HEK293 (cell line): ENCODE measurements around the gene CACTIN.

Experiments
- CTCF ChIA-PET: fragments of 350-600 bp; formaldehyde crosslinking; extraction: SDS; loops from one replicate; lab custom pipeline; 2021; ENCODE audit warnings: antibody characterized with exemption; lab: Yijun Ruan, JAX
- POLR2A ChIA-PET: fragments of 300-600 bp; formaldehyde crosslinking; extraction: SDS; loops from one replicate; lab custom pipeline; 2020; ENCODE audit warnings: antibody characterized with exemption, inconsistent platforms; lab: Yijun Ruan, JAX
- H3K27ac ChIP-seq: fragments of 200-500 bp; sonication (Bioruptor generic); 2 replicates; pipeline ENCODE4 v1.5.1; 2014; ENCODE audit warnings: low read depth, low read length, control low read depth, inconsistent platforms; ENCODE audit errors: extremely low read depth
- H3K36me3 ChIP-seq, 2 experiments: fragments of 200-500 bp in 1 of 2; sonication (Bioruptor generic) in 1 of 2; 1 replicate in 1 of 2; 2 replicates in 1 of 2; pipeline ENCODE4 v1.5.1; 2014 to 2017; ENCODE audit warnings: inconsistent platforms in 2 of 2, low read length in 2 of 2; ENCODE audit not compliant: control insufficient read depth in 2 of 2, insufficient read depth in 1 of 2
- H3K4me1 ChIP-seq: fragments of 200-500 bp; sonication (Bioruptor generic); 2 replicates; pipeline ENCODE4 v1.5.1; 2014; ENCODE audit warnings: mild to moderate bottlenecking, low read length, inconsistent platforms; ENCODE audit not compliant: control insufficient read depth, insufficient read depth
- H3K4me3 ChIP-seq: 2 replicates; pipeline ENCODE4 v1.5.1; 2011; ENCODE audit warnings: low read depth, mild to moderate bottlenecking, control low read depth, low read length, moderate library complexity
- H3K9me3 ChIP-seq: fragments of 200-500 bp; sonication (Bioruptor generic); 2 replicates; pipeline ENCODE4 v1.5.1; 2014; ENCODE audit warnings: low read depth, low read length, inconsistent platforms; ENCODE audit not compliant: control insufficient read depth, insufficient read depth
- IKZF3 ChIP-seq: fragments of 450-650 bp; IDR thresholded peaks from 2 replicates; pipeline ENCODE4 v1.5.0; 2018; ENCODE audit warnings: missing biosample characterization, mild to moderate bottlenecking, missing genetic modification characterization, moderate library complexity
- KLF10 ChIP-seq: fragments of 450-650 bp; IDR thresholded peaks from 2 replicates; pipeline ENCODE4 v1.5.1; 2018; ENCODE audit warnings: missing biosample characterization, mild to moderate bottlenecking, missing genetic modification characterization
- REPIN1 ChIP-seq: fragments of 450-650 bp; formaldehyde crosslinking; IDR thresholded peaks from 2 replicates; pipeline ENCODE4 v1.5.1; 2017; ENCODE audit warnings: missing biosample characterization, missing genetic modification characterization, low read depth
- SP3 ChIP-seq: fragments of 450-650 bp; formaldehyde crosslinking; IDR thresholded peaks from 2 replicates; pipeline ENCODE4 v1.5.1; 2016; ENCODE audit warnings: missing biosample characterization, missing genetic modification characterization
- ZBTB20 ChIP-seq: fragments of 450-650 bp; formaldehyde crosslinking; IDR thresholded peaks from 2 replicates; pipeline ENCODE4 v1.5.1; 2016; ENCODE audit warnings: missing biosample characterization, missing genetic modification characterization
- ZNF16 ChIP-seq: fragments of 450-650 bp; formaldehyde crosslinking; IDR thresholded peaks from 2 replicates; pipeline ENCODE4 v1.5.1; 2016; ENCODE audit warnings: low read depth, missing biosample characterization, missing genetic modification characterization
- ZNF174 ChIP-seq: fragments of 450-650 bp; formaldehyde crosslinking; IDR thresholded peaks from 2 replicates; pipeline ENCODE4 v1.5.0; 2017; ENCODE audit warnings: missing biosample characterization, mild to moderate bottlenecking, missing genetic modification characterization
- ZNF184 ChIP-seq: fragments of 450-650 bp; IDR thresholded peaks from 2 replicates; pipeline ENCODE4 v1.5.1; 2018; ENCODE audit warnings: missing biosample characterization, mild to moderate bottlenecking, missing genetic modification characterization
- ZNF2 ChIP-seq: fragments of 450-650 bp; formaldehyde crosslinking; IDR thresholded peaks from 2 replicates; pipeline ENCODE4 v1.5.1; 2016; ENCODE audit warnings: missing biosample characterization, missing genetic modification characterization
- ZNF23 ChIP-seq: fragments of 450-650 bp; formaldehyde crosslinking; IDR thresholded peaks from 2 replicates; pipeline ENCODE4 v1.5.1; 2016; ENCODE audit warnings: missing biosample characterization, missing genetic modification characterization, borderline replicate concordance
- ZNF398 ChIP-seq: fragments of 450-650 bp; formaldehyde crosslinking; IDR thresholded peaks from 2 replicates; pipeline ENCODE4 v1.5.1; 2017; ENCODE audit warnings: missing biosample characterization, missing genetic modification characterization
- ZNF548 ChIP-seq: fragments of 450-650 bp; formaldehyde crosslinking; IDR thresholded peaks from 2 replicates; pipeline ENCODE4 v1.5.1; 2016; ENCODE audit warnings: missing biosample characterization, missing genetic modification characterization
- ZNF560 ChIP-seq: fragments of 450-650 bp; formaldehyde crosslinking; IDR thresholded peaks from 2 replicates; pipeline ENCODE4 v1.5.1; 2017; ENCODE audit warnings: missing biosample characterization, missing genetic modification characterization, borderline replicate concordance
- ZNF623 ChIP-seq: fragments of 450-650 bp; formaldehyde crosslinking; IDR thresholded peaks from 2 replicates; pipeline ENCODE4 v1.5.1; 2016; ENCODE audit warnings: missing biosample characterization, missing genetic modification characterization
- ZNF624 ChIP-seq: fragments of 450-650 bp; formaldehyde crosslinking; IDR thresholded peaks from 2 replicates; pipeline ENCODE4 v1.5.1; 2017; ENCODE audit warnings: missing biosample characterization, missing genetic modification characterization
- ZNF830 ChIP-seq: fragments of 450-650 bp; IDR thresholded peaks from 2 replicates; pipeline ENCODE4 v1.5.0; 2018; ENCODE audit warnings: missing biosample characterization, missing genetic modification characterization, low read depth, mild to moderate bottlenecking, moderate library complexity
- ZSCAN16 ChIP-seq: fragments of 450-650 bp; formaldehyde crosslinking; IDR thresholded peaks from 2 replicates; pipeline ENCODE4 v1.5.1; 2016; ENCODE audit warnings: missing biosample characterization, missing genetic modification characterization
- TF ChIP-seq, protein P1 (sequence below): fragments of 450-650 bp; formaldehyde crosslinking; IDR thresholded peaks from 2 replicates; pipeline ENCODE4 v1.5.1; 2016; ENCODE audit warnings: missing biosample characterization, missing genetic modification characterization, borderline replicate concordance
- TF ChIP-seq, protein P2 (sequence below): fragments of 450-650 bp; formaldehyde crosslinking; IDR thresholded peaks from 2 replicates; pipeline ENCODE4 v1.5.1; 2017; ENCODE audit warnings: missing biosample characterization, missing genetic modification characterization
- TF ChIP-seq, protein P3 (sequence below): fragments of 450-650 bp; formaldehyde crosslinking; IDR thresholded peaks from 2 replicates; pipeline ENCODE4 v1.5.1; 2016; ENCODE audit warnings: missing biosample characterization, missing genetic modification characterization
- TF ChIP-seq, protein P4 (sequence below): fragments of 450-650 bp; formaldehyde crosslinking; IDR thresholded peaks from 2 replicates; pipeline ENCODE4 v1.5.1; 2016; ENCODE audit warnings: missing biosample characterization, missing genetic modification characterization, low read depth
- TF ChIP-seq, protein P5 (sequence below): fragments of 450-650 bp; formaldehyde crosslinking; IDR thresholded peaks from 2 replicates; pipeline ENCODE4 v1.5.1; 2016; ENCODE audit warnings: missing biosample characterization, missing genetic modification characterization

CACTIN gene

DNA sequence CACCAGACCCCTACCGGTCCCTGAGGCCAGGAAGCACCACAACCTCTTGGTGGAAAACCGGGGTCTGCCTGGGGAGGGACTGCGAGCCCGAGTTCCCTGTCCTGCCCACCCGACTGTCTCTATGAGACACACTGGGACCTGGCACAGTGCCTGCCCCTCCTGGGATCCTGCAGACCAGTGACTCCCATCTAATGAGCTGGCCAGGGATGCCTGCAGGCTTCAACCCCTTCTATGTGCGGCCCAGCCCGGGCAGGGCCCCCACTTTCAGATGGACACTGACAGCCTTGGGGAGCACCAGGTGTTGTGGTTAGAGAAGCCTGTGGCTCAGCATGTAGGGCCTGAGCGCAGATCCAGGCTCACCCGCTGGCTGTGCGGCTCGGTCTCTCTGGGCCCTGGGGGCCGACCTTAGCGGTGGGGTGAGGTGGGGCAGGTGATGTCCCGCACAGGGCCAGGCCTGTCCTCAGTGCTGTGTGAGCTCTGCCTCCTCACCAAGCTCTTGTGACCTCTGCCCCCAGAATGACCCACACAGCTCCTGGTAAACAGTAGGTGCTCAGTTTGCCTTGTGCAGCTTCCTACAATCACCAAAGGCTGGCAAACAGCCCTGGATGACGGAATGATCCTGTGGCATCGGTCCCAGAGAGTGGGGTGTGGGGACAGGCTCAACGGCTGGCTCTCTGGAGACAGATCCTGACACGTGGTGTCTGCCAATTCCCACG lies 17.9 kb upstream of the CACTIN start (continued):
- TF ChIP-seq, protein P1, sequence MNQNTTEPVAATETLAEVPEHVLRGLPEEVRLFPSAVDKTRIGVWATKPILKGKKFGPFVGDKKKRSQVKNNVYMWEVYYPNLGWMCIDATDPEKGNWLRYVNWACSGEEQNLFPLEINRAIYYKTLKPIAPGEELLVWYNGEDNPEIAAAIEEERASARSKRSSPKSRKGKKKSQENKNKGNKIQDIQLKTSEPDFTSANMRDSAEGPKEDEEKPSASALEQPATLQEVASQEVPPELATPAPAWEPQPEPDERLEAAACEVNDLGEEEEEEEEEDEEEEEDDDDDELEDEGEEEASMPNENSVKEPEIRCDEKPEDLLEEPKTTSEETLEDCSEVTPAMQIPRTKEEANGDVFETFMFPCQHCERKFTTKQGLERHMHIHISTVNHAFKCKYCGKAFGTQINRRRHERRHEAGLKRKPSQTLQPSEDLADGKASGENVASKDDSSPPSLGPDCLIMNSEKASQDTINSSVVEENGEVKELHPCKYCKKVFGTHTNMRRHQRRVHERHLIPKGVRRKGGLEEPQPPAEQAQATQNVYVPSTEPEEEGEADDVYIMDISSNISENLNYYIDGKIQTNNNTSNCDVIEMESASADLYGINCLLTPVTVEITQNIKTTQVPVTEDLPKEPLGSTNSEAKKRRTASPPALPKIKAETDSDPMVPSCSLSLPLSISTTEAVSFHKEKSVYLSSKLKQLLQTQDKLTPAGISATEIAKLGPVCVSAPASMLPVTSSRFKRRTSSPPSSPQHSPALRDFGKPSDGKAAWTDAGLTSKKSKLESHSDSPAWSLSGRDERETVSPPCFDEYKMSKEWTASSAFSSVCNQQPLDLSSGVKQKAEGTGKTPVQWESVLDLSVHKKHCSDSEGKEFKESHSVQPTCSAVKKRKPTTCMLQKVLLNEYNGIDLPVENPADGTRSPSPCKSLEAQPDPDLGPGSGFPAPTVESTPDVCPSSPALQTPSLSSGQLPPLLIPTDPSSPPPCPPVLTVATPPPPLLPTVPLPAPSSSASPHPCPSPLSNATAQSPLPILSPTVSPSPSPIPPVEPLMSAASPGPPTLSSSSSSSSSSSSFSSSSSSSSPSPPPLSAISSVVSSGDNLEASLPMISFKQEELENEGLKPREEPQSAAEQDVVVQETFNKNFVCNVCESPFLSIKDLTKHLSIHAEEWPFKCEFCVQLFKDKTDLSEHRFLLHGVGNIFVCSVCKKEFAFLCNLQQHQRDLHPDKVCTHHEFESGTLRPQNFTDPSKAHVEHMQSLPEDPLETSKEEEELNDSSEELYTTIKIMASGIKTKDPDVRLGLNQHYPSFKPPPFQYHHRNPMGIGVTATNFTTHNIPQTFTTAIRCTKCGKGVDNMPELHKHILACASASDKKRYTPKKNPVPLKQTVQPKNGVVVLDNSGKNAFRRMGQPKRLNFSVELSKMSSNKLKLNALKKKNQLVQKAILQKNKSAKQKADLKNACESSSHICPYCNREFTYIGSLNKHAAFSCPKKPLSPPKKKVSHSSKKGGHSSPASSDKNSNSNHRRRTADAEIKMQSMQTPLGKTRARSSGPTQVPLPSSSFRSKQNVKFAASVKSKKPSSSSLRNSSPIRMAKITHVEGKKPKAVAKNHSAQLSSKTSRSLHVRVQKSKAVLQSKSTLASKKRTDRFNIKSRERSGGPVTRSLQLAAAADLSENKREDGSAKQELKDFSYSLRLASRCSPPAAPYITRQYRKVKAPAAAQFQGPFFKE (tag by site-specific recombination): no peak
- no peak for TF ChIP-seq REPIN1
- TF ChIP-seq ZNF174 (tag by site-specific recombination): no peak
- TF ChIP-seq ZNF398 (tag by site-specific recombination): no peak
- no peak for TF ChIP-seq ZNF830 (tag by site-specific recombination)
- TF ChIP-seq KLF10 (tag by site-specific recombination): no peak
- TF ChIP-seq SP3: no peak
- TF ChIP-seq IKZF3 (tag by site-specific recombination): no peak
- TF ChIP-seq ZNF184 (tag by site-specific recombination): no peak
- TF ChIP-seq ZNF16 (tag by site-specific recombination): no peak

GRCh38 chr19:3643674-3644313 lies 17.2 kb upstream of the CACTIN start:
- ChIA-PET CTCF (no interaction called here), POLR2A (no interaction called here)
- Histone ChIP-seq H3K36me3 (peaks cover 0 to 40% of the 10 kb centered on the region in 2 experiments; a peak in 2 of 3 replicates), H3K27ac (no peak overlapping the region), H3K9me3 (no peaks in the 10 kb centered on the region), H3K4me3 (no peak overlapping the region), H3K4me1 (no peaks in the 10 kb centered on the region)
- TF ChIP-seq, protein P2, sequence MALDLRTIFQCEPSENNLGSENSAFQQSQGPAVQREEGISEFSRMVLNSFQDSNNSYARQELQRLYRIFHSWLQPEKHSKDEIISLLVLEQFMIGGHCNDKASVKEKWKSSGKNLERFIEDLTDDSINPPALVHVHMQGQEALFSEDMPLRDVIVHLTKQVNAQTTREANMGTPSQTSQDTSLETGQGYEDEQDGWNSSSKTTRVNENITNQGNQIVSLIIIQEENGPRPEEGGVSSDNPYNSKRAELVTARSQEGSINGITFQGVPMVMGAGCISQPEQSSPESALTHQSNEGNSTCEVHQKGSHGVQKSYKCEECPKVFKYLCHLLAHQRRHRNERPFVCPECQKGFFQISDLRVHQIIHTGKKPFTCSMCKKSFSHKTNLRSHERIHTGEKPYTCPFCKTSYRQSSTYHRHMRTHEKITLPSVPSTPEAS (tag by site-specific recombination): no peak
- TF ChIP-seq ZSCAN16 (tag by site-specific recombination): no peak
- TF ChIP-seq, protein P3, sequence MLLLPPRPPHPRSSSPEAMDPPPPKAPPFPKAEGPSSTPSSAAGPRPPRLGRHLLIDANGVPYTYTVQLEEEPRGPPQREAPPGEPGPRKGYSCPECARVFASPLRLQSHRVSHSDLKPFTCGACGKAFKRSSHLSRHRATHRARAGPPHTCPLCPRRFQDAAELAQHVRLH (tag by site-specific recombination): no peak
- TF ChIP-seq, protein P4, sequence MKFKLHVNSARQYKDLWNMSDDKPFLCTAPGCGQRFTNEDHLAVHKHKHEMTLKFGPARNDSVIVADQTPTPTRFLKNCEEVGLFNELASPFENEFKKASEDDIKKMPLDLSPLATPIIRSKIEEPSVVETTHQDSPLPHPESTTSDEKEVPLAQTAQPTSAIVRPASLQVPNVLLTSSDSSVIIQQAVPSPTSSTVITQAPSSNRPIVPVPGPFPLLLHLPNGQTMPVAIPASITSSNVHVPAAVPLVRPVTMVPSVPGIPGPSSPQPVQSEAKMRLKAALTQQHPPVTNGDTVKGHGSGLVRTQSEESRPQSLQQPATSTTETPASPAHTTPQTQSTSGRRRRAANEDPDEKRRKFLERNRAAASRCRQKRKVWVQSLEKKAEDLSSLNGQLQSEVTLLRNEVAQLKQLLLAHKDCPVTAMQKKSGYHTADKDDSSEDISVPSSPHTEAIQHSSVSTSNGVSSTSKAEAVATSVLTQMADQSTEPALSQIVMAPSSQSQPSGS (tag by site-specific recombination): no peak
- TF ChIP-seq KLF10 (tag by site-specific recombination): no peak
- TF ChIP-seq ZNF23 (tag by site-specific recombination): no peak
- TF ChIP-seq, protein P5, sequence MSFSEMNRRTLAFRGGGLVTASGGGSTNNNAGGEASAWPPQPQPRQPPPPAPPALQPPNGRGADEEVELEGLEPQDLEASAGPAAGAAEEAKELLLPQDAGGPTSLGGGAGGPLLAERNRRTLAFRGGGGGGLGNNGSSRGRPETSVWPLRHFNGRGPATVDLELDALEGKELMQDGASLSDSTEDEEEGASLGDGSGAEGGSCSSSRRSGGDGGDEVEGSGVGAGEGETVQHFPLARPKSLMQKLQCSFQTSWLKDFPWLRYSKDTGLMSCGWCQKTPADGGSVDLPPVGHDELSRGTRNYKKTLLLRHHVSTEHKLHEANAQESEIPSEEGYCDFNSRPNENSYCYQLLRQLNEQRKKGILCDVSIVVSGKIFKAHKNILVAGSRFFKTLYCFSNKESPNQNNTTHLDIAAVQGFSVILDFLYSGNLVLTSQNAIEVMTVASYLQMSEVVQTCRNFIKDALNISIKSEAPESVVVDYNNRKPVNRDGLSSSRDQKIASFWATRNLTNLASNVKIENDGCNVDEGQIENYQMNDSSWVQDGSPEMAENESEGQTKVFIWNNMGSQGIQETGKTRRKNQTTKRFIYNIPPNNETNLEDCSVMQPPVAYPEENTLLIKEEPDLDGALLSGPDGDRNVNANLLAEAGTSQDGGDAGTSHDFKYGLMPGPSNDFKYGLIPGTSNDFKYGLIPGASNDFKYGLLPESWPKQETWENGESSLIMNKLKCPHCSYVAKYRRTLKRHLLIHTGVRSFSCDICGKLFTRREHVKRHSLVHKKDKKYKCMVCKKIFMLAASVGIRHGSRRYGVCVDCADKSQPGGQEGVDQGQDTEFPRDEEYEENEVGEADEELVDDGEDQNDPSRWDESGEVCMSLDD (tag by site-specific recombination): no peak
- TF ChIP-seq ZNF2 (tag by site-specific recombination): no peak
- no peak for TF ChIP-seq ZBTB20 (tag by site-specific recombination)
- TF ChIP-seq ZNF624: no peak
- TF ChIP-seq ZNF560 (tag by site-specific recombination): no peak
- no peak for TF ChIP-seq ZNF548 (tag by site-specific recombination)
- peak; percentile 90 for TF ChIP-seq ZNF623 (tag by site-specific recombination)
